Measurements from ENCODE around the gene SLC1A3. TPM values are rescaled to one million over a fixed set of nuclear protein-coding genes. Genes with fewer than 3 reads are reported as not detected.

Gene SLC1A3
- total and polyA plus RNA-seq, 8 donors, result 0.76 to 29.7 (median 3.1) TPM

GRCh38 chr5:36713541-36713940 lies 107.1 kb downstream of the SLC1A3 start:
- no peak for DNase-seq
- TF ChIP-seq POLR2AphosphoS5 (IDR thresholded peaks at IDR 0.05) (no peak), EP300 (IDR thresholded peaks at IDR 0.05) (no peak), POLR2A (IDR thresholded peaks at IDR 0.05) (no peak)
- TF ChIP-seq, protein P1, sequence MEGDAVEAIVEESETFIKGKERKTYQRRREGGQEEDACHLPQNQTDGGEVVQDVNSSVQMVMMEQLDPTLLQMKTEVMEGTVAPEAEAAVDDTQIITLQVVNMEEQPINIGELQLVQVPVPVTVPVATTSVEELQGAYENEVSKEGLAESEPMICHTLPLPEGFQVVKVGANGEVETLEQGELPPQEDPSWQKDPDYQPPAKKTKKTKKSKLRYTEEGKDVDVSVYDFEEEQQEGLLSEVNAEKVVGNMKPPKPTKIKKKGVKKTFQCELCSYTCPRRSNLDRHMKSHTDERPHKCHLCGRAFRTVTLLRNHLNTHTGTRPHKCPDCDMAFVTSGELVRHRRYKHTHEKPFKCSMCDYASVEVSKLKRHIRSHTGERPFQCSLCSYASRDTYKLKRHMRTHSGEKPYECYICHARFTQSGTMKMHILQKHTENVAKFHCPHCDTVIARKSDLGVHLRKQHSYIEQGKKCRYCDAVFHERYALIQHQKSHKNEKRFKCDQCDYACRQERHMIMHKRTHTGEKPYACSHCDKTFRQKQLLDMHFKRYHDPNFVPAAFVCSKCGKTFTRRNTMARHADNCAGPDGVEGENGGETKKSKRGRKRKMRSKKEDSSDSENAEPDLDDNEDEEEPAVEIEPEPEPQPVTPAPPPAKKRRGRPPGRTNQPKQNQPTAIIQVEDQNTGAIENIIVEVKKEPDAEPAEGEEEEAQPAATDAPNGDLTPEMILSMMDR (IDR thresholded peaks at IDR 0.05), result no peak
- no peak overlapping the region for H3K27ac ChIP-seq
- no peak overlapping the region for H3K4me3 ChIP-seq
- WGBS, 5 donors, result 25 to 45% (median 31%) methylated on average over 2 of the region's 2 CpGs
- H3K27me3 ChIP-seq, result no peaks in the 10 kb centered on the region
- H3K9me3 ChIP-seq, result no peaks in the 10 kb centered on the region
- no peaks in the 10 kb centered on the region for H3K36me3 ChIP-seq
- H3K4me1 ChIP-seq, result no peaks in the 10 kb centered on the region
- intact Hi-C loops (cut with DNase I; ENCODE audit: low total_unique reads), result no loop called here

DNA sequence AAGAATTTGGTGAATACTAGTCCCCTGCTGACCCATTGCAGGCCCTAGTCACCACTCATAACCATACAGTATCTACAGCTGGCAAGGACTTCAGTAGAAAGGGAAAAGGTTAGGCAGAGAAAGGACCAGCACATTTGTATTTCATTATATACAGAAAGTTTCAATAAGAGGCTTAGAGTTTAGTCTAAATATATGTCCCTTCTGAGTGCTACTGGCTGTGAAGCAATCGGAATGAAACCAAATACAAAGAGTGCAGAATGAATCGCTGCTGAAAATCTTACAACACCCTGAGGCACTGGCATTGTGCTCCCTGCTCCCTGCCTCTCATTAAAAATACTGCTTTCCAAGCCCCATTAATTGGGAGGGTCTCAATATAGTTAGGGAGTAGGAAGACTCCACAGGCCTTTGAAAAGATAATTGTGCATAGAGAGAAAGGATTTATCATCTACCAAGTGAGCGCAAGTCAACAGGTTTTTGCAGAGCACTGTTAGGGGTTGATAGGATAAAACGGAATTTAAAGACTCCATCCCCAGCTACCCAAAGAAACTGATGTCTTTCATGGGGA lies 110.8 kb downstream of the SLC1A3 start:
- no peak for DNase-seq
- Histone ChIP-seq H3K36me3 (no peaks in the 10 kb centered on the region), H3K27me3 (no peaks in the 10 kb centered on the region), H3K4me1 (no peaks in the 10 kb centered on the region), H3K4me3 (no peak overlapping the region), H3K9me3 (no peaks in the 10 kb centered on the region), H3K27ac (no peak overlapping the region)
- 84 to 93% (median 86%) methylated on average over 4 of the region's 4 CpGs for WGBS, 5 donors
- TF ChIP-seq, protein P1 (IDR thresholded peaks at IDR 0.05), result no peak
- TF ChIP-seq EP300 (IDR thresholded peaks at IDR 0.05) (no peak), POLR2A (IDR thresholded peaks at IDR 0.05) (no peak), POLR2AphosphoS5 (IDR thresholded peaks at IDR 0.05) (no peak)
- intact Hi-C loops (cut with DNase I; ENCODE audit: low total_unique reads), result no loop called here

GRCh38 chr5:36719282-36719681 lies 112.9 kb downstream of the SLC1A3 start:
- WGBS, 5 donors, result 58 to 77% (median 73%) methylated on average over 2 of the region's 2 CpGs
- Histone ChIP-seq H3K36me3 (no peaks in the 10 kb centered on the region), H3K9me3 (no peaks in the 10 kb centered on the region), H3K27ac (no peak overlapping the region), H3K4me1 (peaks cover 0 to 5% (median 0%) of the 10 kb centered on the region in 4 donors), H3K4me3 (no peak overlapping the region), H3K27me3 (no peaks in the 10 kb centered on the region)
- intact Hi-C loops (cut with DNase I; ENCODE audit: low total_unique reads), result no loop called here
- TF ChIP-seq, protein P1 (IDR thresholded peaks at IDR 0.05), result no peak
- no peak for TF ChIP-seq EP300 (IDR thresholded peaks at IDR 0.05)
- TF ChIP-seq POLR2AphosphoS5 (IDR thresholded peaks at IDR 0.05), result no peak
- no peak for TF ChIP-seq POLR2A (IDR thresholded peaks at IDR 0.05)
- no peak for DNase-seq

DNA sequence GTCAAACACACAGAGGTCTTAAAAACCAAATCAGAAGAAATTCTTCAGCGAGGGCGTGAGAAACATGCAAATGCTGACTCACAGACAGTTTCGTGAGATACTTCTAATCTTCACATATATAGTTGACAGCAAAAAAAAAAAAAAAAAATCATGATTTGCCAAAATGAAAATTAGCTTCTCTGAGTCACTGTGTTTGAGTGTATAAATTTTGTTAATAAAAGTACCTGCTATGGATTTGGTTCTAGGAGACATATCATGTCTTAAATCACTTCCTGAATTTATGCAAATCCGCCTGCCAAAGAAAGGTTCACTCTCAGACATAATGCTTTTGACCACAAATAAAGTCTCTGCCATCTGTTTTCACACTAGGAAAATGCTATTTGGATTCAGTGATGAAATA lies 114.3 kb downstream of the SLC1A3 start:
- Histone ChIP-seq H3K4me1 (peaks cover 0 to 5% (median 0%) of the 10 kb centered on the region in 4 donors), H3K9me3 (no peaks in the 10 kb centered on the region), H3K36me3 (no peaks in the 10 kb centered on the region), H3K27me3 (no peaks in the 10 kb centered on the region), H3K27ac (no peak overlapping the region), H3K4me3 (no peak overlapping the region)
- intact Hi-C loops (cut with DNase I; ENCODE audit: low total_unique reads), result no loop called here
- 61 to 81% (median 74%) methylated on average over 4 of the region's 4 CpGs for WGBS, 5 donors
- TF ChIP-seq, protein P1 (IDR thresholded peaks at IDR 0.05), result no peak
- TF ChIP-seq POLR2AphosphoS5 (IDR thresholded peaks at IDR 0.05) (no peak), POLR2A (IDR thresholded peaks at IDR 0.05) (no peak), EP300 (IDR thresholded peaks at IDR 0.05) (no peak)
- DNase-seq, result no peak

Measured in stomach (tissue), 9 donors.